Limb (tissue), 2 donors: ENCODE measurements around the gene NEU4.

Experiments
- DNase-seq, 2 donors: peaks; one replicate each; pipeline ENCODE4 v3.0.0-alpha.2; 2016; ENCODE audit errors: extremely low spot score in 2 of 2

Gene NEU4, protein sequence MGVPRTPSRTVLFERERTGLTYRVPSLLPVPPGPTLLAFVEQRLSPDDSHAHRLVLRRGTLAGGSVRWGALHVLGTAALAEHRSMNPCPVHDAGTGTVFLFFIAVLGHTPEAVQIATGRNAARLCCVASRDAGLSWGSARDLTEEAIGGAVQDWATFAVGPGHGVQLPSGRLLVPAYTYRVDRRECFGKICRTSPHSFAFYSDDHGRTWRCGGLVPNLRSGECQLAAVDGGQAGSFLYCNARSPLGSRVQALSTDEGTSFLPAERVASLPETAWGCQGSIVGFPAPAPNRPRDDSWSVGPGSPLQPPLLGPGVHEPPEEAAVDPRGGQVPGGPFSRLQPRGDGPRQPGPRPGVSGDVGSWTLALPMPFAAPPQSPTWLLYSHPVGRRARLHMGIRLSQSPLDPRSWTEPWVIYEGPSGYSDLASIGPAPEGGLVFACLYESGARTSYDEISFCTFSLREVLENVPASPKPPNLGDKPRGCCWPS

GRCh38 chr2:241808721-241809382, at the start of gene NEU4:
TSS of gene NEU4 (plus strand) at chr2:241809193. CDS start at chr2:241814485, 5,292 bp downstream.
- peak in 1 of 2 donors; percentile 43 for DNase-seq

DNA sequence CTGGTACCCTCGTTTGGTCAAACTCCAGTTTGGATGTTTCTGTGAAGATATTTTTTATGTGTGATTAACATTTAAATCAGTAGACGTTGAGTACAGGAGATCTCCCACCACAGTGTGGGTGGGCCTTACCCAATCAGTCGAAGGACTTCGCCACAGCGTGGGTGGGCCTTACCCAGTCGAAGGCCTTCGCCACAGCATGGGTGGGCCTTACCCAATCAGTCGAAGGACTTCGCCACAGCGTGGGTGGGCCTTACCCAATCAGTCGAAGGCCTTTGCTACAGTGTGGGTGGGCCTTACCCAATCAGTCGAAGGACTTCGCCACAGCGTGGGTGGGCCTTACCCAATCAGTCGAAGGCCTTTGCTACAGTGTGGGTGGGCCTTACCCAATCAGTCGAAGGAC, 49.1 kb upstream of the NEU4 start:
- peak in 1 of 2 donors; percentile 17 for DNase-seq

DNA sequence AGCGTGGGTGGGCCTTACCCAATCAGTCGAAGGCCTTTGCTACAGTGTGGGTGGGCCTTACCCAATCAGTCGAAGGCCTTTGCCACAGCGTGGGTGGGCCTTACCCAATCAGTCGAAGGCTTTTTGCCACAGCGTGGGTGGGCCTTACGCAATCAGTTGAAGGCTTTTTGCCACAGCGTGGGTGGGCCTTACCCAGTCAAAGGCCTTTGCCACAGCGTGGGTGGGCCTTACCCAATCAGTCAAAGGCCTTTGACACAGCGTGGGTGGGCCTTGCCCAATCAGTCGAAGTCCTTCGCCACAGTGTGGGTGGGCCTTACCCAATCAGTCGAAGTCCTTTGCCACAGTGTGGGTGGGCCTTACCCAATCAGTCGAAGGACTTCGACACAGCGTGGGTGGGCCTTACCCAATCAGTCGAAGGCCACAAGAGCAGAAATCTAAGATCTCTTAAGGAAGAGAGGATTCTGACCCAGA, 48.7 kb upstream of the NEU4 start:
- peak in 1 of 2 donors; percentile 33 for DNase-seq

- no peak for DNase-seq
Observed at GRCh38 chr2:241762321-241762932, 46.6 kb upstream of the NEU4 start.

DNA sequence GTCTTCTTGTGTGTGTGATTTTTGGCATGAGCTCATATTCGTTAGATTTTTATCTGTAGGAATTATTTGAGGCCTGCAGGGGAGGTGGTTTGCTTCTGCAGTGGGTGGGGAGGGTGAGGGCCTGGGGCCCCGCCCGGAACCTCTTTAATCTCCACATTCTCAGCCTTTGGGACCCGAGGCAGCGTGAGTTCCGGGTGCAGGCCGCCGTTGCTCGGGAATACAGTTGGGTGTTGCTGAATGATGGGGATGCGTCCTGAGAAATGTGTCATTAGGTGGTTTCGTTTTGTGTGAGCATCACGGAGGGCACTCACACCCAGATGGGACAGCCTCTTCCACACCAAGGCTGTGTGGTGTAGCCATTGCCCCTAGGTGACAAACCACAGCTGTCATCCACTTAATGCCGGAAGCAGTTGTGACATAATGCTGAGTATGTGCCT, 46.0 kb upstream of the NEU4 start:
- DNase-seq: no peak

GRCh38 chr2:241763551-241764274, 45.3 kb upstream of the NEU4 start:
- DNase-seq: no peak

DNA sequence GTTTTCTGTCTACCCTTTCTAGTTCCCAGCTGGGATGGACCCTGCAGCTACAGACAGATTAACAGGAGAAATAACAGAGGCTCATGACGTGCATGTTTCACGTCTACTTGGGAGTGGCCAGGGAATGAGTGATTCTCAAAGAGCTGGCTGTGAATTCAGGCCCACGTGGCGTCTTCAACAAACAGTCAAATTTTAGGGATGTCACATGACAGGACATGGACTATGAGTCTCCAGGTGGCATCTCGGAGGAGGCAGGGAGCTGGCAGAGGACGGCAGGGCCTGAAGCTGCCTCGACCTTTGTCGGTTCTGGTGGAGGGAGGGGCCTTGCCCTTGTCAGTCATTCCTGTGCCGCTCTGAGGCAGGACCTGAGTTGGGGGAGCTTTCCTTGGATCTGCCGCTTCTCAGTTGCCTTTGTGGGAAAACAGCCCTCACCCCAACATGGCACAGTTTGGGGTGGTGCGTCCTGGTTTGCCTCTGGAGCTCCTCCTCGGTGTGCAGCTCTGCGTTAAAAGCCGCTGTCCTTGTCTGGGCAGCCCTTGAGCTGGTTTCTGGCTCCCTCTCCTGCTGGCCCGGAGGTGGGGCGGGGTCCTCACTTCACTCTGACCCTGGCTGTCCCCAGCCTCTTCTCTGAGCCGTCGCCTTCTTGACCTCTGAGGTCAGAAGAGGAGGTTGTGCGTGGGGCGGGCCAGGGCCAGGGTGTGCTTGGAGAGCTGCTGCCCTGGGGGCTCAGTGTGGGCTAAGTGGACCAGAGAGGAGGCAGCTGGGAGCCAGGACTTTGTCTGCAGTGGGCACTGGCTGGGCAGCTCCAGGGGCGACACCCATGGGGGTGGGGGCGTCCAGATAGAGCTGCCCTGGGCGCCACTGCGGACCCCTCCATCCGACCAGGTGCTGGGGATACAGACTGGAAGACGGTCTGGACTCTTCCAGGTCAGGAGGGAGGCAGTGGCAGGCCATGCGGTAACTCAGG, 44.4 kb upstream of the NEU4 start:
- peak in 1 of 2 donors; percentile 32 for DNase-seq

- DNase-seq: peak in 1 of 2 donors; percentile 28
Observed at GRCh38 chr2:241767464-241768250, 41.3 kb upstream of the NEU4 start.

- DNase-seq: peak in 1 of 2 donors; percentile 30
Observed at GRCh38 chr2:241768251-241768711, 40.7 kb upstream of the NEU4 start.

GRCh38 chr2:241768850-241769249, 40.1 kb upstream of the NEU4 start:
- DNase-seq: no peak

DNA sequence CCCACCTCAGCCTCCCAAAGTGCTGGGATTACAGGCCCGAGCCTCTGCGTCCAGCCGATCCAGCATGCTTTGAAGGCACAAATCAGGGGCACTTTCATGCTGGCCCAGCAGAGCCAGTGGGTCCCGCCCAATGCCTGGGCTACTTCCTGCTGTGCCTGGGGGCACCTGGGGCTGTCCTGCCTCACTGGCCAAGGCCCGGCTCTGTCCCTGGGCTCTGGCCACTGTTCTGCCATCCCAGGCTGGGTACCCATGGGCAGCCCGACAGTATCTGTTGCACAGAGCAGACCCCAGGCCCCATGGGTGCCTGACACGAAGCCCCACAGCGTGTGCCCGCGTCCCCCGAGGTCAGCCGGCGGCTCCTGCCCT, 39.2 kb upstream of the NEU4 start:
- DNase-seq: peak in 1 of 2 donors; percentile 20

GRCh38 chr2:241770185-241770935, 38.6 kb upstream of the NEU4 start:
- DNase-seq: peak in 1 of 2 donors; percentile 24

DNA sequence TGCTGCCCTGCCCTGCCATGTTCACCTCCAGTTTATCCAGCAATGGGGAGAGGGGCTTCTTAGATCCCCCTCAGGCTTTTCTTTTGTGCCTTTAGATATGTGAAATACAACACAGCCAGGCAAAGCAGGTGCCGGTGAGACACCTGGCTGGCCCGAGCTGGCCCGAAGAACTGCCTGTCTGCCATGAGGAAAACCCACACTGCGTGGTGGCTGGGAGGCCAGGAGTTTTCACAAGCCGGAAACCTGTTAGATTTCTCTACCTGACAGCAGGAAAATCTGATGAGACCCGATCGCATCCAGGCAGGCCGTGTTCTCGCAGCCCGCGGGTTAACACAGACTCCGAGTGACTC, 38.1 kb upstream of the NEU4 start:
- no peak for DNase-seq

DNA sequence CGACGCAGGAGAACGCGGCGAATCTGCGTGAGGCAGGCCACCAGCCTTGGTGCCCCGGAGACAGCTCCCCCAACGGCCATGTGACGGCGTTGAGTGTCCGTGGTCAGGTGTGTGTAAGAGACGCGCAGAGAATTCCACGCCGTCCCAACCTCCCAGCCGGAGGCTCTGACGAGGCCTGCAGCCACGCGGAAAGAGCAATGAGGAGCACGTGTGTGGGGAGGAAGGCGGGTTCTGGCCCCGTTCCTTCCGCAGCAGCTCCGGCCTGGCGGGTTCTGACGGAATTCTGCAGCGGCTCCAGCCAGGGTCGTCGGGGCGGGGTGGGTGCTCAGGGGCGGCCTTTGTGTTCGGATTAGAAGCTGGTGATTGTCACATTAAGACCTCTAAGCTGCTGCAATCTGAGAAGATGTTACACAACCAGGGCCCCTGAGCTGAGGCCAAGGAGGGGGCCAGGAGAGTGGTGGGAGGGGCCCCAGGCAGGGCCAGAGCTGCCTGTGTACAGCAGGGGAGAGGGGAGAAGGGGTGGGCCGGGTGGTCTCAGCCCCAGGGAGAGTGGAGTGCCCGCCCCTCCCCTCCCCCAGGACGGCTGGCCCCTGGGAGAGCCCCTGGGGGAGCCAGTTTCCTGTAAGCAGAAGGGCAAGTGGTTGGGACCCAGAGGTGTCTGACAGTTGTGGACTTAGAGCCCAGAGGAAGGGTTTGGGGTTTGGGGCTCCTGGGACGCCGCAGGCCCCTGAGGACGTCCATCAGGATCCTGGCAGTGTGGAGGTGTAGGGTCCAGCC, 37.5 kb upstream of the NEU4 start:
- DNase-seq: peak; percentile 15 to 56

GRCh38 chr2:241772063-241772499, 36.9 kb upstream of the NEU4 start:
- DNase-seq: no peak

GRCh38 chr2:241773511-241774418, 35.2 kb upstream of the NEU4 start:
- peak in 1 of 2 donors; percentile 25 for DNase-seq
